Liver (tissue), 9 donors: ENCODE results near the gene BRCA1. TPM values are rescaled to one million over a fixed set of nuclear protein-coding genes. Genes with fewer than 3 reads are reported as not detected.
A peak's percentile ranks its signal among the peaks of the same experiment; 100 is the strongest.

Experiments
- DNase-seq: peaks from one replicate; pipeline ENCODE4 v3.0.0-alpha.2; 2017; ENCODE audit warnings: low spot score
- H3K27ac ChIP-seq, 2 donors: one replicate each; pipeline ENCODE4 v1.7.0; 2013; ENCODE audit warnings: inconsistent platforms in 2 of 2, low read length in 2 of 2, control low read depth in 1 of 2, low read depth in 1 of 2, mild to moderate bottlenecking in 1 of 2
- H3K27me3 ChIP-seq, 4 donors: one replicate each; pipeline versions ENCODE4 v1.6.1 to v1.7.0; 2013; ENCODE audit warnings: low read length in 3 of 4, inconsistent platforms in 1 of 4, mild to moderate bottlenecking in 1 of 4, moderate library complexity in 1 of 4; ENCODE audit not compliant: control insufficient read depth in 4 of 4, insufficient read depth in 4 of 4
- H3K36me3 ChIP-seq, 4 donors: one replicate each; pipeline versions ENCODE4 v1.6.1 to v1.7.0; 2013; ENCODE audit warnings: low read length in 3 of 4, mild to moderate bottlenecking in 3 of 4, low read depth in 1 of 4, moderate library complexity in 1 of 4; ENCODE audit not compliant: control insufficient read depth in 4 of 4, insufficient read depth in 3 of 4
- H3K4me1 ChIP-seq, 4 donors: one replicate each; pipeline versions ENCODE4 v1.6.1 to v1.7.0; 2013; ENCODE audit warnings: low read length in 3 of 4, mild to moderate bottlenecking in 3 of 4, moderate library complexity in 1 of 4; ENCODE audit not compliant: control insufficient read depth in 4 of 4, insufficient read depth in 4 of 4
- H3K4me3 ChIP-seq, 3 donors: one replicate each; pipeline versions ENCODE4 v1.6.1 to v1.7.0; 2013; ENCODE audit warnings: low read length in 3 of 3, control low read depth in 1 of 3, low read depth in 1 of 3, mild to moderate bottlenecking in 1 of 3
- H3K9ac ChIP-seq, 2 donors: one replicate each; pipeline ENCODE4 v1.7.0; 2013; ENCODE audit warnings: low read length in 2 of 2, mild to moderate bottlenecking in 2 of 2, moderate library complexity in 2 of 2, control low read depth in 1 of 2, low read depth in 1 of 2
- H3K9me3 ChIP-seq, 4 donors: one replicate each; pipeline versions ENCODE4 v1.6.1 to v1.7.0; 2013; ENCODE audit warnings: low read length in 3 of 4; ENCODE audit not compliant: control insufficient read depth in 4 of 4
- ATF3 ChIP-seq: IDR thresholded peaks from 2 replicates; pipeline ENCODE4 v1.6.1; 2016; ENCODE audit warnings: antibody characterized with exemption
- EGR1 ChIP-seq, 2 donors: IDR thresholded peaks; 2 replicates each; pipeline ENCODE4 v1.6.1; 2016 to 2018; ENCODE audit warnings: antibody characterized with exemption in 2 of 2, low read depth in 2 of 2
- FOXA1 ChIP-seq: IDR thresholded peaks from 2 replicates; pipeline ENCODE4 v1.6.1; 2016; ENCODE audit warnings: antibody characterized with exemption
- FOXA2 ChIP-seq: IDR thresholded peaks from 2 replicates; pipeline ENCODE4 v1.6.1; 2016; ENCODE audit warnings: antibody characterized with exemption
- GABPA ChIP-seq, 2 donors: IDR thresholded peaks in 1 of 2; conservative IDR thresholded peaks in 1 of 2; 2 replicates each; pipeline ENCODE4 v1.6.1; 2016; ENCODE audit warnings: antibody characterized with exemption in 2 of 2, mild to moderate bottlenecking in 1 of 2, moderate library complexity in 1 of 2
- HNF4A ChIP-seq, 2 donors: conservative IDR thresholded peaks; 2 replicates each; pipeline ENCODE4 v1.6.1; 2016; ENCODE audit warnings: antibody characterized with exemption in 2 of 2, mild to moderate bottlenecking in 2 of 2
- HNF4G ChIP-seq: IDR thresholded peaks from 2 replicates; pipeline ENCODE4 v1.6.1; 2016; ENCODE audit warnings: antibody characterized with exemption
- JUND ChIP-seq, 2 donors: IDR thresholded peaks; 2 replicates each; pipeline ENCODE4 v1.6.1; 2016; ENCODE audit warnings: antibody characterized with exemption in 2 of 2
- NR2F2 ChIP-seq: IDR thresholded peaks from 2 replicates; pipeline ENCODE4 v1.6.1; 2016; ENCODE audit warnings: antibody characterized with exemption
- RAD21 ChIP-seq, 2 donors: IDR thresholded peaks; 2 replicates each; pipeline ENCODE4 v1.6.1; 2016; ENCODE audit warnings: antibody characterized with exemption in 2 of 2, mild to moderate bottlenecking in 2 of 2
- RXRA ChIP-seq, 2 donors: IDR thresholded peaks; 2 replicates each; pipeline ENCODE4 v1.6.1; 2017 to 2018; ENCODE audit warnings: antibody characterized with exemption in 2 of 2, mild to moderate bottlenecking in 1 of 2
- SP1 ChIP-seq: IDR thresholded peaks from 2 replicates; pipeline ENCODE4 v1.6.1; 2018; ENCODE audit warnings: antibody characterized with exemption, mild to moderate bottlenecking
- TAF1 ChIP-seq: conservative IDR thresholded peaks from 2 replicates; pipeline ENCODE4 v1.6.1; 2016; ENCODE audit warnings: antibody characterized with exemption, mild to moderate bottlenecking
- YY1 ChIP-seq: IDR thresholded peaks from 2 replicates; pipeline ENCODE4 v1.6.1; 2016; ENCODE audit warnings: antibody characterized with exemption, mild to moderate bottlenecking
- ZBTB33 ChIP-seq: IDR thresholded peaks from 2 replicates; pipeline ENCODE4 v1.6.1; 2016; ENCODE audit warnings: antibody characterized with exemption
- WGBS: extraction: QIAGEN DNeasy Blood & Tissue Kit; methylation state at CpG from one replicate; pipeline ENCODE4 v1.1.7; 2013; 5-methylcytosine and 5-hydroxymethylcytosine counted together
- polyA plus RNA-seq, 2 donors: library from polyadenylated mRNA; stranded (reverse) in 1 of 2; unstranded in 1 of 2; fragments of 200-250 nt in 1 of 2; fragments of >200 nt in 1 of 2; fragmentation: Nextera tagmentation in 1 of 2; extraction: Ambion mirVana in 1 of 2; gene quantifications; one replicate each; pipeline versions ENCODE4 v1.2.1 to v1.2.3, GENCODE V29; 2013 to 2015
- total RNA-seq, 2 donors: library from RNA; depleted of rRNA; stranded (reverse); fragments of >200 nt; gene quantifications; one replicate each; pipeline ENCODE4 v1.2.3, GENCODE V29; 2014
- TF ChIP-seq, protein P1 (sequence below): IDR thresholded peaks from 2 replicates; pipeline ENCODE4 v1.6.1; 2016; ENCODE audit warnings: antibody characterized with exemption
- TF ChIP-seq, protein P2 (sequence below): fragments of 150-350 bp; IDR thresholded peaks from 2 replicates; pipeline ENCODE4 v1.5.1; 2017; ENCODE audit warnings: improper control_type of control experiment, low read depth, low read length; ENCODE audit not compliant: missing input control
- TF ChIP-seq, protein P3 (sequence below): IDR thresholded peaks from 2 replicates; pipeline ENCODE4 v1.6.1; 2016; ENCODE audit warnings: antibody characterized with exemption, mild to moderate bottlenecking
- donor health status: healthy.
- donor health status: healthy.
- donor health status: healthy.
- donor health status: healthy.
- donor health status: healthy.

The BRCA1 gene
- total RNA-seq (10 to 100 TPM in 1 of 2 donors, 1 to 10 TPM in 1; 8.9 to 18.6 TPM), polyA plus RNA-seq (10 to 100 TPM in 1 of 2 donors, 1 to 10 TPM in 1; 1.5 to 16.8 TPM)

- Histone ChIP-seq H3K36me3 (peaks cover 0 to 2% (median 0%) of the 10 kb centered on the region in 4 donors), H3K4me3 (peak within 1 kb of the TSS; percentile 54 to 95 (median 87)), H3K27me3 (no peaks in the 10 kb centered on the region), H3K4me1 (peaks cover 10 to 35% (median 22%) of the 10 kb centered on the region in 4 donors), H3K9me3 (no peaks in the 10 kb centered on the region), H3K9ac (peak within 1 kb of the TSS; percentile 88 to 97), H3K27ac (peak within 1 kb of the TSS; percentile 84 to 85)
- TF ChIP-seq HNF4A (conservative IDR thresholded peaks at IDR 0.05) (peak; percentile 77 to 83), SP1 (peak; percentile 95), YY1 (peak; percentile 67), EGR1 (IDR thresholded peaks at IDR 0.05; ENCODE audit: low read depth in 2 of 2) (peak; percentile 71 to 75), RAD21 (IDR thresholded peaks at IDR 0.05) (peak; percentile 64), RXRA (IDR thresholded peaks at IDR 0.05) (peak; percentile 88 to 92), FOXA2 (peak; percentile 48), FOXA1 (peak; percentile 31), GABPA (IDR thresholded peaks at IDR 0.05 in 1 of 2, conservative IDR thresholded peaks at IDR 0.05 in 1 of 2) (peak; percentile 50 to 90), JUND (IDR thresholded peaks at IDR 0.05) (peak; percentile 81 to 89), NR2F2 (peak; percentile 78), ATF3 (peak; percentile 90), HNF4G (peak; percentile 39), ZBTB33 (peak; percentile 62), TAF1 (peak; percentile 92)
- TF ChIP-seq, protein P1, sequence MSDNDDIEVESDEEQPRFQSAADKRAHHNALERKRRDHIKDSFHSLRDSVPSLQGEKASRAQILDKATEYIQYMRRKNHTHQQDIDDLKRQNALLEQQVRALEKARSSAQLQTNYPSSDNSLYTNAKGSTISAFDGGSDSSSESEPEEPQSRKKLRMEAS, result peak; percentile 65
- TF ChIP-seq, protein P2, sequence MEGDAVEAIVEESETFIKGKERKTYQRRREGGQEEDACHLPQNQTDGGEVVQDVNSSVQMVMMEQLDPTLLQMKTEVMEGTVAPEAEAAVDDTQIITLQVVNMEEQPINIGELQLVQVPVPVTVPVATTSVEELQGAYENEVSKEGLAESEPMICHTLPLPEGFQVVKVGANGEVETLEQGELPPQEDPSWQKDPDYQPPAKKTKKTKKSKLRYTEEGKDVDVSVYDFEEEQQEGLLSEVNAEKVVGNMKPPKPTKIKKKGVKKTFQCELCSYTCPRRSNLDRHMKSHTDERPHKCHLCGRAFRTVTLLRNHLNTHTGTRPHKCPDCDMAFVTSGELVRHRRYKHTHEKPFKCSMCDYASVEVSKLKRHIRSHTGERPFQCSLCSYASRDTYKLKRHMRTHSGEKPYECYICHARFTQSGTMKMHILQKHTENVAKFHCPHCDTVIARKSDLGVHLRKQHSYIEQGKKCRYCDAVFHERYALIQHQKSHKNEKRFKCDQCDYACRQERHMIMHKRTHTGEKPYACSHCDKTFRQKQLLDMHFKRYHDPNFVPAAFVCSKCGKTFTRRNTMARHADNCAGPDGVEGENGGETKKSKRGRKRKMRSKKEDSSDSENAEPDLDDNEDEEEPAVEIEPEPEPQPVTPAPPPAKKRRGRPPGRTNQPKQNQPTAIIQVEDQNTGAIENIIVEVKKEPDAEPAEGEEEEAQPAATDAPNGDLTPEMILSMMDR, result no peak
- TF ChIP-seq, protein P3, sequence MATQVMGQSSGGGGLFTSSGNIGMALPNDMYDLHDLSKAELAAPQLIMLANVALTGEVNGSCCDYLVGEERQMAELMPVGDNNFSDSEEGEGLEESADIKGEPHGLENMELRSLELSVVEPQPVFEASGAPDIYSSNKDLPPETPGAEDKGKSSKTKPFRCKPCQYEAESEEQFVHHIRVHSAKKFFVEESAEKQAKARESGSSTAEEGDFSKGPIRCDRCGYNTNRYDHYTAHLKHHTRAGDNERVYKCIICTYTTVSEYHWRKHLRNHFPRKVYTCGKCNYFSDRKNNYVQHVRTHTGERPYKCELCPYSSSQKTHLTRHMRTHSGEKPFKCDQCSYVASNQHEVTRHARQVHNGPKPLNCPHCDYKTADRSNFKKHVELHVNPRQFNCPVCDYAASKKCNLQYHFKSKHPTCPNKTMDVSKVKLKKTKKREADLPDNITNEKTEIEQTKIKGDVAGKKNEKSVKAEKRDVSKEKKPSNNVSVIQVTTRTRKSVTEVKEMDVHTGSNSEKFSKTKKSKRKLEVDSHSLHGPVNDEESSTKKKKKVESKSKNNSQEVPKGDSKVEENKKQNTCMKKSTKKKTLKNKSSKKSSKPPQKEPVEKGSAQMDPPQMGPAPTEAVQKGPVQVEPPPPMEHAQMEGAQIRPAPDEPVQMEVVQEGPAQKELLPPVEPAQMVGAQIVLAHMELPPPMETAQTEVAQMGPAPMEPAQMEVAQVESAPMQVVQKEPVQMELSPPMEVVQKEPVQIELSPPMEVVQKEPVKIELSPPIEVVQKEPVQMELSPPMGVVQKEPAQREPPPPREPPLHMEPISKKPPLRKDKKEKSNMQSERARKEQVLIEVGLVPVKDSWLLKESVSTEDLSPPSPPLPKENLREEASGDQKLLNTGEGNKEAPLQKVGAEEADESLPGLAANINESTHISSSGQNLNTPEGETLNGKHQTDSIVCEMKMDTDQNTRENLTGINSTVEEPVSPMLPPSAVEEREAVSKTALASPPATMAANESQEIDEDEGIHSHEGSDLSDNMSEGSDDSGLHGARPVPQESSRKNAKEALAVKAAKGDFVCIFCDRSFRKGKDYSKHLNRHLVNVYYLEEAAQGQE, result peak; percentile 62
- WGBS, result 1% methylated on average over 38 of the region's 38 CpGs
- DNase-seq, result peak; percentile 93
These were observed at the start of gene BRCA1 for GRCh38 chr17:43125133-43125966. Gene BRCA1, minus strand, starts transcription at chr17:43125364. Its CDS starts 1,268 bp downstream, at chr17:43124096.
